ENCODE data around the gene CRYGC. TPM values are rescaled to one million over a fixed set of nuclear protein-coding genes. Genes with fewer than 3 reads are reported as not detected.

Gene CRYGC, protein sequence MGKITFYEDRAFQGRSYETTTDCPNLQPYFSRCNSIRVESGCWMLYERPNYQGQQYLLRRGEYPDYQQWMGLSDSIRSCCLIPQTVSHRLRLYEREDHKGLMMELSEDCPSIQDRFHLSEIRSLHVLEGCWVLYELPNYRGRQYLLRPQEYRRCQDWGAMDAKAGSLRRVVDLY
- total RNA-seq = not detected in 2 replicates

GRCh38 chr2:208129744-208130711, at the start of gene CRYGC:
TSS of gene CRYGC (minus strand) at chr2:208129828. CDS start at chr2:208129792, 36 bp downstream.

GRCh38 chr2:208163489-208163888, 33.9 kb upstream of the CRYGC start, which contains the start of gene CRYGA:
TSS of gene CRYGA (minus strand) at chr2:208163589. CDS start at chr2:208163556, 33 bp downstream.

DNA sequence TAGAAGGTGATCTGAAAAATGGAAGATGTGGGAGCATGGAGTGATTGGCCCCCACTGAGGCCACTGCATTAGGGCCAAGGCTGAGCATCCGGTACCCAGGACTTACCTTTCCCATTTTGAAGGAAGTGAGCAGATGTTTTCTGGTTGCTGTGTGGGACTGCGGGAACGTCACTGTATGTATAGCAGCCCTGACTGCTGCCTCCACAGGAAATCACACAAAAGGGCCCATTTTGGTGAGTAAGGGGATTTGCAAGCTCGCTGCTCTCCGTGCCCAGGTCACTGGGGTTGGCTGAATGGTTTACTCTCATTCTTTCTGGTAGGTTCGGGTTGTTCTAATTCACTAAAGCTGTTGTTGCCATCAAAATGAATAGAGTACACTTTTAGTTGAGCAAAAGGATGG, 16.4 kb upstream of the CRYGC start, which contains the start of gene CRYGB:
TSS of gene CRYGB (minus strand) at position 153 of the 400 bp plus-strand sequence. CDS start at position 115, 38 bp downstream.

GRCh38 chr2:208124013-208124715, 5.5 kb downstream of the CRYGC start, which contains the start of gene CRYGD:
TSS of gene CRYGD (minus strand) at chr2:208124524. CDS start at chr2:208124473, 51 bp downstream.

Other genes starting within 250 kb of the CRYGC start
- gene PLEKHM3, start 104.3 kb downstream of the CRYGC start, total RNA-seq = 11.6 and 16.3 TPM in 2 replicates
- not detected in 2 replicates for gene CRYGD, start 5.3 kb downstream of the CRYGC start, total RNA-seq
- gene CRYGB, start 16.3 kb upstream of the CRYGC start, total RNA-seq = not detected in 2 replicates
- gene CRYGA, start 33.8 kb upstream of the CRYGC start, total RNA-seq = not detected in 2 replicates
- gene C2orf80, start 60.2 kb upstream of the CRYGC start, total RNA-seq = not detected in 2 replicates
- gene IDH1, start 125.2 kb upstream of the CRYGC start, total RNA-seq = 228 and 311 TPM in 2 replicates
- gene PIKFYVE, start 136.4 kb upstream of the CRYGC start, total RNA-seq = 35.9 TPM in 2 replicates

Data from smooth muscle cell of the umbilical artery (primary cell).